ENCODE data around the gene URM1. TPM values are rescaled to one million over a fixed set of nuclear protein-coding genes. Genes with fewer than 3 reads are reported as not detected.

The URM1 gene
- total RNA-seq (46.7 TPM), polyA plus RNA-seq (37.9 TPM)
- long read RNA-seq, donor 1, partial matches to known transcripts, result 6 of 8 reads
- long read RNA-seq, donor 1, other reads (novel, unspliced or antisense), result 0 of 8 reads
- long read RNA-seq, donor 2, result 0 reads
- long read RNA-seq, donor 3, transcript URM1-203 (5 exons, 2,650 nt), result major isoform, 54 of 65 reads
- long read RNA-seq, donor 3, partial matches to known transcripts, result 5 of 65 reads
- long read RNA-seq, donor 3, other reads (novel, unspliced or antisense), result 0 of 65 reads
- long read RNA-seq, donor 4, transcript URM1-203 (5 exons, 2,650 nt), result major isoform, 14 of 17 reads
- long read RNA-seq, donor 4, partial matches to known transcripts, result 0 of 17 reads
- long read RNA-seq, donor 4, other reads (novel, unspliced or antisense), result 0 of 17 reads
- long read RNA-seq, donor 5, transcript URM1-203 (5 exons, 2,650 nt), result major isoform, 37 of 53 reads
- long read RNA-seq, donor 5, partial matches to known transcripts, result 5 of 53 reads
- long read RNA-seq, donor 5, other reads (novel, unspliced or antisense), result 6 of 53 reads
- long read RNA-seq, donor 6, transcript URM1-203 (5 exons, 2,650 nt), result major isoform, 27 of 63 reads
- long read RNA-seq, donor 6, partial matches to known transcripts, result 32 of 63 reads
- long read RNA-seq, donor 6, other reads (novel, unspliced or antisense), result 0 of 63 reads
- long read RNA-seq, donor 7, transcript URM1-203 (5 exons, 2,650 nt), result major isoform, 27 of 28 reads
- long read RNA-seq, donor 7, partial matches to known transcripts, result 0 of 28 reads
- long read RNA-seq, donor 7, other reads (novel, unspliced or antisense), result 0 of 28 reads
- long read RNA-seq, donor 8, transcript URM1-203 (5 exons, 2,650 nt), result major isoform, 12 of 32 reads
- long read RNA-seq, donor 8, partial matches to known transcripts, result 19 of 32 reads
- long read RNA-seq, donor 8, other reads (novel, unspliced or antisense), result 0 of 32 reads
- long read RNA-seq, donor 9, transcript URM1-203 (5 exons, 2,650 nt), result major isoform, 21 of 23 reads
- long read RNA-seq, donor 9, partial matches to known transcripts, result 0 of 23 reads
- long read RNA-seq, donor 9, other reads (novel, unspliced or antisense), result 0 of 23 reads
- long read RNA-seq, donor 10, transcript URM1-203 (5 exons, 2,650 nt), result major isoform, 13 of 15 reads
- long read RNA-seq, donor 10, partial matches to known transcripts, result 0 of 15 reads
- long read RNA-seq, donor 10, other reads (novel, unspliced or antisense), result 0 of 15 reads

DNA sequence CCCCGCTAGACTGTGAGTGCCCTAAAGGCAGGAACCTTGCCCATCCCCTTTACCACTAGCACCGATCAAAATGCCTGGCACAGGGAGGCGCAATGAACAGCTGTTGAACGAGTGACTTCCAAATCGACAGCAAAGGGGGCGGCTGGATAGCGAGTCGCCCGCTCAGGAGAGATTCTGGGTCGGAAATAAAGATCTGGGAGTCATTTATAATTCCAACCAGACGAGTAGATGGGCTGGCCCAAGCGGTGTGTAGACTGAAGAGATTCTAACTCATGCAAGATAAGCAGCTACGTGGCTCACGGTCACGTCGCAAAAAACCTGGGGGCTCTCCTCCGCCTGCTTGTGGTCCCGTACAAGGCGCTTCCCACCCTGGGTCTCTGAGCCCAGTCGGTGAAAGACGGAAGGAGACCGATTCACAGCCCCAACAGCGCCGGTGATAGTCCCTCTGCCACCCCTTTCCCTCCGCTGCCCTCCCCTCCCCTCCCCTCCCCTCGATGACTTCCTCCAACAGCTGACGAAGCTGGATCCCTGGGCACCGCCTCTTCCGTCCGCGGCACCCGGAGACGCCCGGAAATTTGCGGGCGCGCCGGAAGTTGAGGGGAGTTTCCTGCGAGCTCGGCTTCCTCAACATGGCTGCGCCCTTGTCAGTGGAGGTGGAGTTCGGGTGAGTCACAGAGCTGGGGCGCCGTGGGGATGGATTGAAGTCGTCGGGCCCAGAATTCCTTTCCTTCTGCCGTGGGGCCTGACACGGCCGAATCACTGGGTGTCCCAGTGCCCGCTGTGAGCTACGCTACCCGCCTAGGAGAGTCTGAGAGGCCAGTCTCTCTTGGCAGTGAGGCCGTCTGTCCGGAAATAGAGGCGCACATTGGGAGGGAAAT is at the start of gene URM1:
URM1 (plus strand) TSS at position 623 of the 878 bp plus-strand sequence; CDS start at position 630, 7 bp downstream.
- Histone ChIP-seq H3K4me3 (ENCODE audit: low read length in 2 of 2) (peak within 1 kb of the TSS; percentile 64 to 95), H3K36me3 (ENCODE audit: control insufficient read depth in 2 of 2, insufficient read depth in 2 of 2, low read length in 1 of 2) (peaks cover 12 to 14% of the 10 kb centered on the region in 2 donors), H3K27ac (ENCODE audit: low read depth in 1 of 2, low read length in 1 of 2) (peak within 1 kb of the TSS; percentile 90 to 92), H3K27me3 (ENCODE audit: control insufficient read depth in 2 of 2, insufficient read depth in 1 of 2, low read length in 1 of 2) (no peaks in the 10 kb centered on the region), H3K4me1 (ENCODE audit: control insufficient read depth in 2 of 2, insufficient read depth in 2 of 2, low read length in 2 of 2) (peaks cover 10 to 20% of the 10 kb centered on the region in 2 donors), H3K9me3 (ENCODE audit: control insufficient read depth in 2 of 2, insufficient read depth in 1 of 2, low read length in 1 of 2) (peaks cover 0 to 6% of the 10 kb centered on the region in 2 donors)
- peak; percentile 92 to 98 (median 97) for DNase-seq (ENCODE audit: low read depth in 6 of 9, low spot score in 9 of 9)
- WGBS, result under 1% methylated on average over 55 of the region's 55 CpGs

DNA sequence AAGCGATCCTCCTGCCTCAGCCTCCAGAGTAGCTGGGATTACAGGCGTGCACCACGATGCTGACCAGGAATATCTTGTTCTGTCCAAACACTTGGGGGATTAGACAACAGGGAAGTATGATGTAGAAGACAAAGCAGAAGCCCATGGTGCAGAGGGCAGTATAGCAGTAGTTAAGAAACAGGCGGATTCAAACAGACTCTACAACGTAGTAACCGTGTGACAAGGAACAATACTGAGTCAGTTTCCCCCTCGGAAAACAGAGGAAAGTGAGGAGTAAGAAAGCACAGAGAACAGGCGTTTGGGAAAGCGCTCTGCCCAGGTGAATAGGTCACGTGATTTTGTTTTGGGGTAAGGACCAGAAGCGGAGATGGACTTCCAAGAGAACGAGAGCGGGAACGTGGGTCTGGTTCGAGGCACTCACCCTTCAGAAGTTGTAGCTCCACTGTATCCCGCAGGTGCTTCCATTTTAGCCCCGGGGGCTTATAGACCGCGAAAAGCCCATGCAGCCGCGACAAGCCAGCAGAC is 49.2 kb upstream of the URM1 start:
- WGBS, result 2% methylated on average over 21 of the region's 21 CpGs
- peaks cover 13 to 14% of the 10 kb centered on the region in 2 donors for H3K4me1 ChIP-seq (ENCODE audit: control insufficient read depth in 2 of 2, insufficient read depth in 2 of 2, low read length in 2 of 2)
- DNase-seq (ENCODE audit: low read depth in 6 of 9, low spot score in 9 of 9), result no peak
- peaks cover 0 to 4% of the 10 kb centered on the region in 2 donors for H3K9me3 ChIP-seq (ENCODE audit: control insufficient read depth in 2 of 2, insufficient read depth in 1 of 2, low read length in 1 of 2)
- peak overlapping the region; percentile 69 to 70 for H3K4me3 ChIP-seq (ENCODE audit: low read length in 2 of 2)
- peaks cover 15 to 17% of the 10 kb centered on the region in 2 donors for H3K36me3 ChIP-seq (ENCODE audit: control insufficient read depth in 2 of 2, insufficient read depth in 2 of 2, low read length in 1 of 2)
- H3K27ac ChIP-seq (ENCODE audit: low read depth in 1 of 2, low read length in 1 of 2), result peak overlapping the region in 1 of 2 donors; percentile 96
- H3K27me3 ChIP-seq (ENCODE audit: control insufficient read depth in 2 of 2, insufficient read depth in 1 of 2, low read length in 1 of 2), result no peaks in the 10 kb centered on the region

DNA sequence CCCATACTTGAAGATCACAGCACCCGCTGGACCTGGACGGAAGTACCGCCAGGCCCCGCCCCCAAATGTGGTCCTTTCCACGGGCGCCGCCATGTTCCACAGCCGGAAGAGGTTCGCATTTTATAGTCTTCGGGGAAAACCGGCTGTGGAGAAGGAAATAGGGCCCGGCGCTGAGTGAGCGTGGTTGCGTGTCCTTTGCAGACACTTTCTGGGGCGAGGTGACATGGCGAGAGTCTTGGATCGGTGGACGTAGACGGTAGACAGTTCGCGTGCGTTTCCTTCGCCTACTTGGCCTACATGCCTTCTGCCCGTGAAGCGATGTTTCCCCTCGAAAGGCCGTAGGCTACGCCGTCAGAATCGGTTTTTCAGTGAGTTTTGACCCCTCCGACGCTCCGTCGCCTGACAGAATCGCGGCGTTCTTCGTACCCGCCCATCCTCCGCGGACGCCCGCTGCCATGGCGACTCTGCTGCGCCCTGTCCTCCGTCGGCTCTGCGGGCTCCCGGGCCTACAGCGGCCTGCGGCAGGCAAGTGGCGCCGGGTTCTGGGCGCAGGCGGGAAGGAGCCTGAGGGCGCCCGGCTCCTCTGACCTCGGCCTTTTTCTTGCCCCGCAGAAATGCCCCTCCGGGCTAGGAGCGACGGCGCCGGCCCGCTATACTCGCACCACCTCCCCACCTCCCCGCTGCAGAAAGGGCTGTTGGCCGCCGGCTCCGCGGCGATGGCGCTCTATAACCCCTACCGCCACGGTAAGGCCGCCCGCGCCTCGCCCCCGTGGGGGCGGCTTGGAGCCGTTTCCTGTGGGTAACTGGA is 48.6 kb upstream of the URM1 start, which contains the start of the genes COQ4 and TRUB2:
COQ4 (plus strand) TSS at position 436 of the 808 bp plus-strand sequence; CDS start at position 456, 20 bp downstream.
TRUB2 (minus strand) TSS at position 44 of the 808 bp plus-strand sequence; CDS start at position 5, 39 bp downstream.
- H3K36me3 ChIP-seq (ENCODE audit: control insufficient read depth in 2 of 2, insufficient read depth in 2 of 2, low read length in 1 of 2), result peaks cover 12 to 14% of the 10 kb centered on the region in 2 donors
- peak within 1 kb of the TSS; percentile 69 to 70 for H3K4me3 ChIP-seq (ENCODE audit: low read length in 2 of 2)
- under 1% methylated on average over 83 of the region's 83 CpGs for WGBS
- DNase-seq (ENCODE audit: low read depth in 6 of 9, low spot score in 9 of 9), result peak; percentile 91 to 98 (median 93)
- peak within 1 kb of the TSS; percentile 96 to 97 for H3K27ac ChIP-seq (ENCODE audit: low read depth in 1 of 2, low read length in 1 of 2)
- H3K4me1 ChIP-seq (ENCODE audit: control insufficient read depth in 2 of 2, insufficient read depth in 2 of 2, low read length in 2 of 2), result peaks cover 13 to 14% of the 10 kb centered on the region in 2 donors
- peaks cover 0 to 4% of the 10 kb centered on the region in 2 donors for H3K9me3 ChIP-seq (ENCODE audit: control insufficient read depth in 2 of 2, insufficient read depth in 1 of 2, low read length in 1 of 2)
- H3K27me3 ChIP-seq (ENCODE audit: control insufficient read depth in 2 of 2, insufficient read depth in 1 of 2, low read length in 1 of 2), result no peaks in the 10 kb centered on the region

DNA sequence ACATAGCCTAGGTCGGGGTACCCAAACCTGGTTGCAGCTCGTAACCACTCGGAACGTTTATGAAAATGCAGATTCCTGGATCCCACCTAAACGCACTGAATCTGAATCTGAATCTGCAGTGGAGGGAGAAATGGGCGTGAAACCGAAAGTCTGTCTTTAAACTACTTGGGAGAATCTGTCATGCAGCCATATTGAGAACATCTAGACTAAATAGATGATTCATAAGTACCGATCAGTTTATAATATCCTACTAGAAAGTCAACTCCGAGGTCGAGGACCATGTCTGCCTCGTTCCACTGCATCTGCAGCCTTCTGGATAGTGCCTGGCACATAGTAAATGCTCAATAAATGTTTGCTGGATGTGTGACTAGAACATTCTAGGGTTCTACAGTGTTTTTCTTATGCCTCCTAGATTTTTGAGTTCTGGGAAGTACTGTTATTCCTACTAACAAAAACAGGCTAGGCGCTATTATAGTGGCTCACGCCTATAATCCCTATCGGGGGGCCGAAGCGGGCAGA is 47.9 kb upstream of the URM1 start:
- DNase-seq (ENCODE audit: low read depth in 6 of 9, low spot score in 9 of 9), result peak in 1 of 9 donors; percentile 21
- 30% methylated on average over 16 of the region's 16 CpGs for WGBS
- H3K36me3 ChIP-seq (ENCODE audit: control insufficient read depth in 2 of 2, insufficient read depth in 2 of 2, low read length in 1 of 2), result peaks cover 18 to 20% of the 10 kb centered on the region in 2 donors
- H3K4me3 ChIP-seq (ENCODE audit: low read length in 2 of 2), result peak overlapping the region; percentile 69 to 70
- no peaks in the 10 kb centered on the region for H3K27me3 ChIP-seq (ENCODE audit: control insufficient read depth in 2 of 2, insufficient read depth in 1 of 2, low read length in 1 of 2)
- H3K9me3 ChIP-seq (ENCODE audit: control insufficient read depth in 2 of 2, insufficient read depth in 1 of 2, low read length in 1 of 2), result peaks cover 0 to 4% of the 10 kb centered on the region in 2 donors
- H3K4me1 ChIP-seq (ENCODE audit: control insufficient read depth in 2 of 2, insufficient read depth in 2 of 2, low read length in 2 of 2), result peaks cover 13 to 14% of the 10 kb centered on the region in 2 donors
- peak overlapping the region; percentile 67 to 97 for H3K27ac ChIP-seq (ENCODE audit: low read depth in 1 of 2, low read length in 1 of 2)

DNA sequence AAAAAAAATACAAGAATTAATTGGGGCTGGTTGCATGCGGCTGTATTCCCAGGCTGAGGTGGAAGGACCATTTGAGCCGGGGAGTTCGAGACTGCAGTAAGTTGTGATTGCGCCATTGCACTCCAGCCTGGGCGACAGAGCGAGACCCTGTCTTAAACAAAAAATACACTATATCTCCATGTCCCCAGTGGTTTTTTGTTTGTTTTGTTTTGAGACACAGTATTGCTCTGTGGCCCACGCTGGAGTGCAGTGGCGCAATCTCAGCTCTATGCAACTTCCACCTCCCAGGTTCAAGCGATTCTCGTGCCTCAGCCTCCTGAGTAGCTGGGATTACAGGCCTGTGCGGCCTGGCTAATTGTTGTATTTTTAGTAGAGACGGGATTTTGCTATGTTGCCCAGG is 47.4 kb upstream of the URM1 start:
- Histone ChIP-seq H3K27ac (ENCODE audit: low read depth in 1 of 2, low read length in 1 of 2) (no peak overlapping the region), H3K36me3 (ENCODE audit: control insufficient read depth in 2 of 2, insufficient read depth in 2 of 2, low read length in 1 of 2) (peaks cover 20 to 25% of the 10 kb centered on the region in 2 donors), H3K4me3 (ENCODE audit: low read length in 2 of 2) (peak overlapping the region; percentile 69 to 70), H3K27me3 (ENCODE audit: control insufficient read depth in 2 of 2, insufficient read depth in 1 of 2, low read length in 1 of 2) (no peaks in the 10 kb centered on the region), H3K9me3 (ENCODE audit: control insufficient read depth in 2 of 2, insufficient read depth in 1 of 2, low read length in 1 of 2) (peaks cover 0 to 4% of the 10 kb centered on the region in 2 donors), H3K4me1 (ENCODE audit: control insufficient read depth in 2 of 2, insufficient read depth in 2 of 2, low read length in 2 of 2) (peaks cover 13 to 14% of the 10 kb centered on the region in 2 donors)
- DNase-seq (ENCODE audit: low read depth in 6 of 9, low spot score in 9 of 9), result no peak
- 95% methylated on average over 12 of the region's 12 CpGs for WGBS

DNA sequence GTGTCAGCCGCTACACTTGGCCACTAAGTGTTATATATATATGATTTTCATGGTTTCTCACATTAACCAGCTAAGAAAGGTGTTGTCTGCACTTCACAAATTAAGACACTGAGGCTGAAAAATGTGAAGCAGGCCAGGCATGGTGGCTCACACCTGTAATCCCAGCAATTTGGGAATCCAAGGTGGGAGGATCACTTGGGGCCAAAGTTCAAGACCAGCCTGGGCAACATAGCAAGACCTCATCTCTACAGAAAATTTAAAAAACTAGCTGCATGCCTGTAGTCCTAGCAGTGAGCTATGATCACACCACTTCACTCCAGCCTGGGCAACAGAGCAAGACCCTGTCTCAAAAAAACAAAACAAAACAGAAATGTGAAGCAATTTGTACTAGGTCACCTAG is 46.8 kb upstream of the URM1 start:
- Histone ChIP-seq H3K4me3 (ENCODE audit: low read length in 2 of 2) (no peak overlapping the region), H3K4me1 (ENCODE audit: control insufficient read depth in 2 of 2, insufficient read depth in 2 of 2, low read length in 2 of 2) (peaks cover 13 to 14% of the 10 kb centered on the region in 2 donors), H3K27me3 (ENCODE audit: control insufficient read depth in 2 of 2, insufficient read depth in 1 of 2, low read length in 1 of 2) (no peaks in the 10 kb centered on the region), H3K9me3 (ENCODE audit: control insufficient read depth in 2 of 2, insufficient read depth in 1 of 2, low read length in 1 of 2) (peaks cover 0 to 4% of the 10 kb centered on the region in 2 donors), H3K27ac (ENCODE audit: low read depth in 1 of 2, low read length in 1 of 2) (no peak overlapping the region), H3K36me3 (ENCODE audit: control insufficient read depth in 2 of 2, insufficient read depth in 2 of 2, low read length in 1 of 2) (peaks cover 22 to 29% of the 10 kb centered on the region in 2 donors)
- 98% methylated on average over 1 of the region's 1 CpG for WGBS
- no peak for DNase-seq (ENCODE audit: low read depth in 6 of 9, low spot score in 9 of 9)

GRCh38 chr9:128325629-128326028 is 45.5 kb upstream of the URM1 start:
- DNase-seq (ENCODE audit: low read depth in 6 of 9, low spot score in 9 of 9), result no peak
- WGBS, result 92% methylated on average over 13 of the region's 13 CpGs
- H3K9me3 ChIP-seq (ENCODE audit: control insufficient read depth in 2 of 2, insufficient read depth in 1 of 2, low read length in 1 of 2), result peaks cover 0 to 4% of the 10 kb centered on the region in 2 donors
- H3K4me3 ChIP-seq (ENCODE audit: low read length in 2 of 2), result no peak overlapping the region
- peaks cover 26 to 29% of the 10 kb centered on the region in 2 donors for H3K36me3 ChIP-seq (ENCODE audit: control insufficient read depth in 2 of 2, insufficient read depth in 2 of 2, low read length in 1 of 2)
- no peak overlapping the region for H3K27ac ChIP-seq (ENCODE audit: low read depth in 1 of 2, low read length in 1 of 2)
- no peaks in the 10 kb centered on the region for H3K27me3 ChIP-seq (ENCODE audit: control insufficient read depth in 2 of 2, insufficient read depth in 1 of 2, low read length in 1 of 2)
- H3K4me1 ChIP-seq (ENCODE audit: control insufficient read depth in 2 of 2, insufficient read depth in 2 of 2, low read length in 2 of 2), result peaks cover 13 to 14% of the 10 kb centered on the region in 2 donors
